T-cell (primary cell): ENCODE measurements around the gene AKT2. TPM values are rescaled to one million over a fixed set of nuclear protein-coding genes. Genes with fewer than 3 reads are reported as not detected.

Experiments used
- ATAC-seq, 4 experiments: fragments of 200-7000 bp in 3 of 4; fragments of 150-1000 bp in 1 of 4; cut with Tn5 transposase; replicated peaks in 1 of 4; 1 replicate in 3 of 4; 2 replicates in 1 of 4; pipeline ENCODE4 v1.10.0; 2021; ENCODE audit warnings: moderate library complexity in 3 of 4, mild to moderate bottlenecking in 2 of 4, moderate number of reproducible peaks in 1 of 4
- CTCF ChIA-PET, 2 donors: fragments of 300-600 bp; sonication (Branson Sonifier 250); formaldehyde crosslinking; loops; one replicate each; lab custom pipeline; 2022; ENCODE audit warnings: antibody characterized with exemption in 2 of 2; lab: Charles Lee
- POLR2A ChIA-PET, 2 donors: fragments of 300-600 bp; sonication (Branson Sonifier 250); formaldehyde crosslinking; loops; one replicate each; lab custom pipeline; 2022; ENCODE audit warnings: antibody characterized with exemption in 2 of 2; lab: Charles Lee
- DNase-seq, 35 experiments: peaks; one replicate each; pipeline versions ENCODE4 v3.0.0 to v3.0.0-alpha.2; 2013 to 2023
- H3K27ac ChIP-seq: one replicate; pipeline ENCODE4 v1.5.1; 2013; ENCODE audit warnings: low read length
- H3K27me3 ChIP-seq, 2 experiments: replicated peaks in 1 of 2; 1 replicate in 1 of 2; 2 replicates in 1 of 2; pipeline versions ENCODE4 v1.6.1 to v1.7.0; 2013; ENCODE audit warnings: low read length in 1 of 2, mixed read lengths in 1 of 2; ENCODE audit not compliant: control insufficient read depth in 2 of 2, insufficient read depth in 2 of 2; ENCODE audit errors: extremely low read depth in 1 of 2
- H3K36me3 ChIP-seq, 2 donors: 1 replicate in 1 of 2; 2 replicates in 1 of 2; pipeline versions ENCODE4 v1.6.1 to v1.7.0; 2013; ENCODE audit warnings: low read length in 1 of 2; ENCODE audit not compliant: control insufficient read depth in 2 of 2, insufficient read depth in 1 of 2; ENCODE audit errors: extremely low read depth in 1 of 2
- H3K4me1 ChIP-seq, 2 experiments: 1 replicate in 1 of 2; 2 replicates in 1 of 2; pipeline versions ENCODE4 v1.6.1 to v1.7.0; 2013; ENCODE audit warnings: low read length in 2 of 2, mixed read lengths in 1 of 2; ENCODE audit not compliant: insufficient read depth in 2 of 2, control insufficient read depth in 1 of 2; ENCODE audit errors: extremely low read depth in 1 of 2
- H3K4me3 ChIP-seq, 2 donors: 1 replicate in 1 of 2; 2 replicates in 1 of 2; pipeline versions ENCODE4 v1.5.1 to v1.7.0; 2013; ENCODE audit warnings: mild to moderate bottlenecking in 2 of 2, low read length in 1 of 2, moderate library complexity in 1 of 2; ENCODE audit not compliant: control insufficient read depth in 1 of 2; ENCODE audit errors: extremely low read depth in 1 of 2
- H3K9me3 ChIP-seq: 2 replicates; pipeline ENCODE4 v1.7.0; 2013
- H3K27ac Mint-ChIP-seq, 2 donors: one replicate each; pipeline ENCODE4 v1.8.0; 2020 to 2021; ENCODE audit warnings: mild to moderate bottlenecking in 2 of 2, mixed read lengths in 2 of 2
- H3K27me3 Mint-ChIP-seq, 2 donors: one replicate each; pipeline ENCODE4 v1.8.0; 2021 to 2022; ENCODE audit warnings: mixed read lengths in 2 of 2
- H3K36me3 Mint-ChIP-seq: one replicate; pipeline ENCODE4 v1.8.0; 2021; ENCODE audit warnings: mixed read lengths
- H3K4me1 Mint-ChIP-seq, 3 donors: one replicate each; pipeline ENCODE4 v1.8.0; 2020 to 2022; ENCODE audit warnings: mixed read lengths in 3 of 3, mild to moderate bottlenecking in 1 of 3
- H3K4me3 Mint-ChIP-seq, 3 donors: one replicate each; pipeline ENCODE4 v1.8.0; 2020 to 2022; ENCODE audit warnings: mild to moderate bottlenecking in 3 of 3, mixed read lengths in 3 of 3, moderate library complexity in 3 of 3
- H3K9me3 Mint-ChIP-seq, 3 donors: one replicate each; pipeline ENCODE4 v1.8.0; 2020 to 2022; ENCODE audit warnings: mixed read lengths in 3 of 3
- WGBS: methylation state at CpG from one replicate; pipeline ENCODE4 v1.1.5; 2013; ENCODE audit warnings: missing lambda C conversion rate; ENCODE audit not compliant: insufficient coverage; 5-methylcytosine and 5-hydroxymethylcytosine counted together
- total RNA-seq, 35 experiments: library from RNA in 6 of 35; stranded (reverse) in 6 of 35; fragments of 120-200 nt in 1 of 35; gene quantifications; one replicate each; pipeline versions ENCODE4 v1.2.1 to v1.2.4 and lab custom pipeline; 2013 to 2026

AKT2 gene
- total RNA-seq, 5 donors from 2014 or later (not counting 1 experiment from before 2014, with no cell fraction given), result 169 to 218 (median 172) TPM

GRCh38 chr19:40279120-40279551, 6.0 kb downstream of the AKT2 start:
- Histone ChIP-seq H3K4me3 (no peak overlapping the region), H3K27me3 (no peaks in the 10 kb centered on the region), H3K36me3 (peaks cover 0 to 13% of the 10 kb centered on the region in 2 donors), H3K9me3 (no peaks in the 10 kb centered on the region), H3K27ac (no peak overlapping the region), H3K4me1 (peaks cover 26 to 92% of the 10 kb centered on the region in 2 experiments)
- Mint-ChIP-seq H3K36me3 (peaks cover 3% of the 10 kb centered on the region), H3K4me3 (no peak overlapping the region), H3K9me3 (no peaks in the 10 kb centered on the region), H3K4me1 (peaks cover 67 to 87% (median 83%) of the 10 kb centered on the region in 3 donors), H3K27ac (no peak overlapping the region), H3K27me3 (no peaks in the 10 kb centered on the region)
- ATAC-seq (no peak), DNase-seq (no peak)
- POLR2A ChIA-PET, result interaction anchor here in 1 of 2 donors (0.7 kb wide), 1 partner anchor 1397 kb away, joined by 4 read pairs; no protein-coding TSS in a partner anchor
- CTCF ChIA-PET, result interaction anchor here in 1 of 2 donors (0.7 kb wide), 1 partner anchor 138 kb away, joined by 3 read pairs; no protein-coding TSS in a partner anchor
- WGBS, result 86% methylated on average over 12 of the region's 15 CpGs

- ATAC-seq (no peak), DNase-seq (no peak)
- Mint-ChIP-seq H3K27me3 (no peaks in the 10 kb centered on the region), H3K4me3 (peak overlapping the region in 1 of 3 donors; percentile 61), H3K27ac (peak overlapping the region in 1 of 2 donors; percentile 22), H3K9me3 (no peaks in the 10 kb centered on the region), H3K4me1 (peaks cover 68 to 87% (median 83%) of the 10 kb centered on the region in 3 donors), H3K36me3 (peaks cover 3% of the 10 kb centered on the region)
- CTCF ChIA-PET, result no interaction called here
- Histone ChIP-seq H3K36me3 (peaks cover 0 to 13% of the 10 kb centered on the region in 2 donors), H3K9me3 (no peaks in the 10 kb centered on the region), H3K27ac (no peak overlapping the region), H3K4me1 (peaks cover 24 to 92% of the 10 kb centered on the region in 2 experiments), H3K4me3 (no peak overlapping the region), H3K27me3 (no peaks in the 10 kb centered on the region)
- POLR2A ChIA-PET, result interaction anchor here in 1 of 2 donors (0.6 kb wide), 1 partner anchor 268 kb away, joined by 5 read pairs; no protein-coding TSS in a partner anchor
- WGBS, result 98% methylated on average over 11 of the region's 16 CpGs
These were observed 6.6 kb downstream of the AKT2 start for GRCh38 chr19:40278361-40279035.

GRCh38 chr19:40277356-40278059, 7.6 kb downstream of the AKT2 start:
- peak overlapping the region in 1 of 3 donors; percentile 61 for H3K4me3 Mint-ChIP-seq
- H3K9me3 Mint-ChIP-seq, result no peaks in the 10 kb centered on the region
- ChIA-PET CTCF (no interaction called here), POLR2A (no interaction called here)
- H3K4me3 ChIP-seq, result no peak overlapping the region
- ATAC-seq (no peak), DNase-seq (no peak)
- peaks cover 0 to 13% of the 10 kb centered on the region in 2 donors for H3K36me3 ChIP-seq
- peaks cover 70 to 84% (median 81%) of the 10 kb centered on the region in 3 donors for H3K4me1 Mint-ChIP-seq
- 100% methylated on average over 4 of the region's 10 CpGs for WGBS
- H3K27ac ChIP-seq, result no peak overlapping the region
- no peak overlapping the region for H3K27ac Mint-ChIP-seq
- peaks cover 22 to 85% of the 10 kb centered on the region in 2 experiments for H3K4me1 ChIP-seq
- peaks cover 4% of the 10 kb centered on the region for H3K36me3 Mint-ChIP-seq
- no peaks in the 10 kb centered on the region for H3K27me3 ChIP-seq
- H3K9me3 ChIP-seq, result no peaks in the 10 kb centered on the region
- H3K27me3 Mint-ChIP-seq, result no peaks in the 10 kb centered on the region

- Histone ChIP-seq H3K4me1 (peaks cover 20 to 83% of the 10 kb centered on the region in 2 experiments), H3K9me3 (no peaks in the 10 kb centered on the region), H3K27ac (no peak overlapping the region), H3K27me3 (no peaks in the 10 kb centered on the region), H3K36me3 (peaks cover 0 to 6% of the 10 kb centered on the region in 2 donors), H3K4me3 (peak overlapping the region in 1 of 2 donors; percentile 11)
- ATAC-seq, result peak; percentile 79 to 85 (median 82)
- CTCF ChIA-PET, result no interaction called here
- Mint-ChIP-seq H3K9me3 (no peaks in the 10 kb centered on the region), H3K27me3 (no peaks in the 10 kb centered on the region), H3K4me3 (peak overlapping the region in 2 of 3 donors; percentile 56 to 78), H3K4me1 (peaks cover 64 to 77% (median 72%) of the 10 kb centered on the region in 3 donors), H3K36me3 (peaks cover 10% of the 10 kb centered on the region), H3K27ac (peak overlapping the region; percentile 47 to 74)
- WGBS, result 51% methylated on average over 27 of the region's 28 CpGs
- POLR2A ChIA-PET, result no interaction called here
- peak in 29 of 35 experiments; percentile 12 to 56 (median 34) for DNase-seq
These were observed 10.3 kb downstream of the AKT2 start for GRCh38 chr19:40274585-40275544.

- ChIA-PET CTCF (no interaction called here), POLR2A (no interaction called here)
- H3K27me3 ChIP-seq, result no peaks in the 10 kb centered on the region
- Mint-ChIP-seq H3K9me3 (no peaks in the 10 kb centered on the region), H3K36me3 (peaks cover 16% of the 10 kb centered on the region), H3K4me1 (peaks cover 71 to 79% (median 78%) of the 10 kb centered on the region in 3 donors), H3K4me3 (peak overlapping the region in 2 of 3 donors; percentile 56 to 78), H3K27ac (peak overlapping the region; percentile 47 to 74), H3K27me3 (no peaks in the 10 kb centered on the region)
- H3K4me1 ChIP-seq, result peaks cover 18 to 75% of the 10 kb centered on the region in 2 experiments
- no peak overlapping the region for H3K4me3 ChIP-seq
- no peaks in the 10 kb centered on the region for H3K9me3 ChIP-seq
- WGBS, result 88% methylated on average over 11 of the region's 14 CpGs
- no peak overlapping the region for H3K27ac ChIP-seq
- DNase-seq (no peak), ATAC-seq (no peak)
- H3K36me3 ChIP-seq, result peaks cover 0 to 11% of the 10 kb centered on the region in 2 donors
These were observed 11.4 kb downstream of the AKT2 start for GRCh38 chr19:40273469-40274360.
